Islet precursor cell (in vitro differentiated cells): ENCODE data around the gene TWSG1.

Experiments used
- DNase-seq: peaks from one replicate; pipeline ENCODE4 v3.0.0-alpha.2; 2018

Gene TWSG1

DNA sequence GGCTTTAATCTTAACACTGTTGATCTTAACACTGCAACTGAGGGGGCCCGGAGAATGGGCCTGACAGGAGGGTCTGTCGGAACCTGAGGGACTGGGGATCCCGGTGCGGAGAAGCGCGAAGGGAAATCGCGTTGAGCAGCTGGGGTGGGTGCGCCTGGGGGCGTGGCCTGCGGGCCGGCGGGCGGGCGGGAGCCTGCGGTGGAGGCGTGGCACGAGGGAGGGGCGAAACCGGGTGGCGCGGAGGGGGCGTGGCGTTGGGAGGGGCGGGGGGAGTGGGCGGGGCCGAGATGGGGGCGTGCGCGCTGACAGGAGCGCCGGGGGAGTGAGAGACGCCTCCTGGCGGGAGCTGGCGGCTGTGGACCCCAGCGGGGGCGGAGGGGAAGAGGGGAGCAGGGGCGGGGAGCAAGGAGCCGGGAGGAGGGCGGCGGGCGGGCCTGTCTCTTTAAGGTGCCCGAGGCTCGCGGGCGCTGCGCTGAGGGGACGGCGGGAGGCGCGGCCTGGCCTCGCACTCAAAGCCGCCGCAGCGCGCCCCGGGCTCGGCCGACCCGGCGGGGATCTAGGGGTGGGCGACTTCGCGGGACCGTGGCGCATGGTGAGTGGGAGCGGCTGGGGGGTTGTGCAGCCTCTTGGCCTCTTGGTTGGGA is at the start of gene TWSG1:
Gene TWSG1, plus strand, starts transcription at position 445 of the 644 bp plus-strand sequence. CDS start 2,457 bp downstream, outside the sequence.
- peak; percentile 97 for DNase-seq

DNA sequence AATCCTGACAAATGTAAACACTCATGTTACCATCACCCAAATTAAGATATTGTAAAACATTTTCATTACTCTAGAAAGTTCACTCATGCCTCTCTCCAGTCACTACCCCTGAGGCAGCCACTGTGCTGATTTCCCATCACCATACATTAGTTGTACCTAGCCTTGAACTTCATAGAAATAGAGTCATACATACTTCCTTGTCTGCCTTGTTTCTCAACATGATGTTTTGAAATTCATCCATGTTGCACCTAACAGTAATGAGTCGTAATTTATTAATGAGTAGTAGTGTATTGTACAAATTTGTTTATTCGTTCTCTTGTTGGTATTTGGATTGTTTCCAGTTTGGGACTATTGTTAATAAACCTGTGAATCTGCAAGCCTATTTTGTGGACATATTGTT is 49.0 kb upstream of the TWSG1 start:
- no peak for DNase-seq

GRCh38 chr18:9287036-9287435 is 47.5 kb upstream of the TWSG1 start:
- DNase-seq: no peak

GRCh38 chr18:9289698-9290097 is 44.9 kb upstream of the TWSG1 start:
- no peak for DNase-seq

- DNase-seq: no peak
Observed at GRCh38 chr18:9290156-9290555, 44.4 kb upstream of the TWSG1 start.

DNA sequence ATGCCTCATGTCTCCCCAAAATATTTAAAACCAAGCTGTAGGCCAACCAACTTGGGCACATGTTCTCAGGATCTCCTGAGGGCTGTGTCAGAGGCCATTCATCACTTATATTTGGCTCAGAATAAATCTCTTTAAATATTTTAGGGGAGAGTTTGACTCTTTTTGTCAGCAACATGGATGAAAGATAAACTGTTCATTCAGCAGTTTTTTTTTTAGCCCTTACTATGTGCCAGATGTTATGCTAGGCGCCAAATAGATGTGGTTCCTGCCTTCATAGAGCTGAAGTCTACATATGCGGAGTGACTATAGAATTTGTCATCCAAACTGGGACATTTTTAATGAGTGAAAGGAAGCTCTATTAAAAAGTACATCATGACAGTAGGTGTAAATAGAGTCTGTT is 42.5 kb upstream of the TWSG1 start:
- no peak for DNase-seq

- no peak for DNase-seq
Observed at GRCh38 chr18:9293948-9294347, 40.6 kb upstream of the TWSG1 start.

DNA sequence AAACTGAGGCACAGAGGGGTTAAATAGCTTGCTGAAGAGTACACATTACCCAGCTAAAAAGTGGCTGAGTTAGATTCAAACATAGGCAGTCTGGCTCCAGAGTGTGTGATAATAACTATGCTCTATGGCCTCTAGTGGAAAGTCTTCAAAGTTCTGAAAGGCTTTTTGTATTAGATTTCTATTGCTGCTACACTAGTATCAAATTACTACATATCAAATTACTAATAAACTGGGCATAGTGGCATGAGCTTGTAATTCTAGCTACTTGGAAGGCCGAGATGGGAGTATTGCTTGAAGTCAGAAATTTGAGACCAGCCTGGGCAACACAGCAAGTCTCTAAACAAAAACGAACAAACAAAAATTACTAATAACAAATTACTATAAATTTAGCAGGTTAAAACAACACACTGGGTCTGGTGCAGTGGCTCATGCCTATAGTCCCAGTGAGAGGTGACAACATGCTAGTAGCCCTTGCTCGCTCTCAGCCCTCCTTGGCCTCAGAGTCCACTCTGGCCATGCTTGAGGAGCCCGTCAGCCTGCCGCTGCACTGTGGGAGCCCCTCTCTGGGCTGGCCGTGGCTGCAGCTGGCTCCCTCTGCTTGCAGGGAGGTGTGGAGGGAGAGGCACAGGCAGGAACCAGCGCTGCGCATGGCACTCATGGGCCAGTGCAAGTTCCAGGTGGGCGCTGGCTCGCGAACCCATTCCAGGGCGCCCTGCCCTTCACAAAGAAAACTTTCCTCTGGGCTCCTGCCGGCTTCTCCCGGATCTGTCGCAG is 38.2 kb upstream of the TWSG1 start:
- no peak for DNase-seq

DNA sequence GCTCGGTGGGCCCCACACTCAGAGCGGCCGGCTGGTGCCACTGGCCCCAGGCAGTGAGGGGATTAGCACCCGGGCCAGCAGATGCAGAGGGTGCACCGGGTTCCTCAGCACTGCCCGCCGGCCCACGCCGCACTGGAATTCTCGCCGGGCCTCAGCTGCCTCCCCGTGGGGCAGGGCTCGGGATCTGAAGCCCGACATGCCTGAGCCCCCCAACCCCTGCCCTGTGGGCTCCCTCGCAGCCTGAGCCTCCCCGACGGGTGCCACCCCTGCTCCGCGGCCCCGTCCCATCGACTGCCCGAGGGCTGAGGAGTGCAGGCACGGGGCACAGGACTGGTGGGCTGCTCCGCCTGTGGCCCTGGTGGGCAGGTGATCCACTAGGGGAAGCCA is 37.6 kb upstream of the TWSG1 start:
- no peak for DNase-seq

DNA sequence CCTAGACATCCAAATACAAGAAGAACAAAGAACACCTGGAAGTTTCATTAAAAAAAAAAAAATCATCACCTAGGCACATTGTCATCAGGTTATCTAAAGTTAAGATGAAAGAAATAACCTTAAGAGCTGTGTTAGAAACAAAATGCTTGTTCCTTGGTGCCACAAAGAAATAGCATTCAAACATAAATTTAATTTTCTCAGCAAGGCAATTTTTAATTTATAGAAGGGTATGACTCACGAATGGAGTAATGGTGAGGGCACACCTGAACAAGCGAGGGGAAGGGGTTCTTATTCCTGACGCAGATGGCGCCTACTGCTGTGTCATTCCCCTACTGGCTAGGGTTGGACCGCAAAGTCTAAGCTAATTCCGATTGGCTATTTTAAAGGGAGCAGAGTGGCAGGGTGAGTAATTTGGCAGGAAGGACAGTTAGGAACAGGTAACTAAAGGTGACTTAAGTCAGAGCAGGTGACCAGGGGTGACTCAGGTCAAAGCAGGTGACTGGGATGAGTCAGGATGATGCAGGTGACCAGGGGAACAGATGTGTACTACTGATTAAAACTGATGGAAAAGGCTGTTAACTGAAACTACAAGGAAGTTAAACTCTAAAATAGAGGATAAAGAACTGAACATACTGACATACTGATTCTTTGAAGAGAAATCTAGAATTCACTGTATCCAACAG is 30.0 kb upstream of the TWSG1 start:
- no peak for DNase-seq

DNA sequence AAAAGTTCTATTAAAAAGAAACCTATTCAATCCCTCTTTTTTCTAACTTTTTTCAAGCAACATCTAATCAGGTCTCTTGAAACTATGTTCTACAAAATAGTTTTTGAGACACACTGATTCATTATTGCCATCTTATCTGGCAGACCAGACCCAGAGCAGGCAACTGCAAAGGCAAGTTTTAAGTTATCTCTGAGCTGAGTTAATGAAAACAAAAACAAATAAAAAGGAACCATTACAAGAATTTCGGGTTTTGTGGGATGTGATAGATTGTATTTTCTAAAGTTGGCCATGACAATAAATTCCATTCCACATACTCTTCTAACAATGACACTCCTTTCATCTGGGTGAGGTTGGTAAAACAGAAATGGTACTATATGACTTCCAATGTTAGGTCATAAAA is 15.2 kb upstream of the TWSG1 start:
- DNase-seq: no peak

GRCh38 chr18:9321017-9321452 is 13.5 kb upstream of the TWSG1 start:
- DNase-seq: no peak

DNA sequence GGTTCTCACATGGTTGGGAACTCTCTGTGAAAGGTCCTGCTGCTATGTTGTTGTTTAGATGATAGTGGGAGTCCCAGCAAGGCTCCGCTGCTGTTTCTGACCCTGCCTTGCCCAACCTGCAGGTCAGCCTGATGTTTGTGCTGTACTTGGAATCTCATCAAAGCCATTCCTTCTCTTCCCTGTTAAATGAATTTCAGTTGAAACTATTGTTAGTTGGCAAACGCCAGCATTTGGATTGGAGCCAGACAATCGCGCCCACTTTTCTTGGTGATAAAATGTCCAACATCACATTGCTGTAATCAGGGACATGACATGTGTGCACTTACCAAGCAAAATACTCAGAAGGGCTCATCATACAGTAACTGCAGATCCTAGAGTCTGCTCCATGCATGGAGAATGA is 12.8 kb upstream of the TWSG1 start:
- DNase-seq: no peak

DNA sequence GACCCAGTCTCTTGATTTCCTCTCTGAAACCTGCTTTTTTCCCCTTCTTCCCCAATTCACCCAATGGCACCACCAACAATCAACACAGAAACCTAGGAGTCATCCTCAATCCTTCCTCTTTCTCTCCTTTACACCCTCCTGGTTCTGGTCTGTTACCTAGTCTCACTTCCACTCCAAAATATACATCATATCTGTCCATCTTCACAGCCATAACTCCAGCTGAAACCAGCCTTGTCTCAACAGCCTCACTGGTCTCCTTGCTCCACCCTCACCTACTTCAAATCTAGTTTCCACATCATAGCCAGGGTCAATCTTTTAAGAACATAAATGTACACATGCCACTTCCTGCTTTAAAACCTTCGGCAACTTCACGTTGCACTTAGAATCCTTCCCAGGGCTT is 11.8 kb upstream of the TWSG1 start:
- DNase-seq: no peak

DNA sequence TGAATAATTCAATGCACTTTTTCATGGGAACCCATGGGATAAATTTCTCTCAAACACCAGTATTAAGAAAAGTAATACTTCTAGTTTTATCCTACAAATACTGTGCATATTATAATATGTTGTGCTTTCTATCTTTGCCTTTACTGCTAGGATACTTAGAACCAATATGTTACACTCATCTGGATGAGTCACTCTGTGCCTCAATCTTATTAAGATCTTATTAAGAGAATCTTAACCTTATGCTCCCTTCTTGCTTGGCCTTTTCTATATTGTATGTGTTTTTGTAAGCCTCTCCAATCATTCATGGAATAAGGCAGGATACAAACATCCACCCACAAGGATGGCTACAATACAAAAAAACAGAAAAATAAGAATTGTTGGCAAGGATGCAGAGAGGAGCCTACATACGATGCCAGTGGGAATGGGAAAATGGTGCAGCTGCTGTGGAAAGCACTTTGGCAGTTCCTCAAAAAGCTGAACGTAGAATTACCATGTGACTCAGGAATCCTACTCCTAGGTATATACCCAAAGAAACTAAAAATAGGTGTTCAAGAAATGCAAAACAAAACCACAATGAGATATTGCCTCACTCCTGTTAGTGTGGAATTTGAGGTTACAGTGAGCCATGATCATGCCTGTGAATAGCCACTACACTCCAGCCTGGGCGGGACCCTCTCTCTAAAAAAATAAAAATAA is 10.7 kb upstream of the TWSG1 start:
- no peak for DNase-seq

DNA sequence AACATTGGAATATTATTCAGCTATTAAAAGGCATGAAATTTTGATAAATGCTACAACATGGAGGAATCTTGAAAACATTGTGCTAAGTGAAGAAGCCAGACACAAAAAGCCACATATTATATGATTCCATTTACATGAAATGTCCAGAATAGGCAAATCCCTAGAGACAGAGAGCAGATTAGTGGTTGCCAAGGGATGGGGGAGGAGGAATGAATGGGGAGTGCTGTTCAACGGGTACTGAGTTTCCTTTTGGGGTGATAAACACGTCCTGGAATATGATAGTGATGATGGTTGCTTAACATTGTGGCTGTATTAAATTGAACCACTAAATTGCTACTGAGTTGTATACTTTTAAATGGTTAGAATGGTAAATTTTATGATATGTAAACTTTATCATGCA is 8.9 kb upstream of the TWSG1 start:
- DNase-seq: no peak

- no peak for DNase-seq
Observed at GRCh38 chr18:9328776-9329175, 5.8 kb upstream of the TWSG1 start.

- DNase-seq: no peak
Observed at GRCh38 chr18:9329471-9329870, 5.1 kb upstream of the TWSG1 start.

GRCh38 chr18:9330419-9330818 is 4.2 kb upstream of the TWSG1 start:
- no peak for DNase-seq

- no peak for DNase-seq
Observed at GRCh38 chr18:9333441-9334328, 888 bp upstream of the TWSG1 start.

- no peak for DNase-seq
Observed at GRCh38 chr18:9334973-9335696, 562 bp downstream of the TWSG1 start.

DNA sequence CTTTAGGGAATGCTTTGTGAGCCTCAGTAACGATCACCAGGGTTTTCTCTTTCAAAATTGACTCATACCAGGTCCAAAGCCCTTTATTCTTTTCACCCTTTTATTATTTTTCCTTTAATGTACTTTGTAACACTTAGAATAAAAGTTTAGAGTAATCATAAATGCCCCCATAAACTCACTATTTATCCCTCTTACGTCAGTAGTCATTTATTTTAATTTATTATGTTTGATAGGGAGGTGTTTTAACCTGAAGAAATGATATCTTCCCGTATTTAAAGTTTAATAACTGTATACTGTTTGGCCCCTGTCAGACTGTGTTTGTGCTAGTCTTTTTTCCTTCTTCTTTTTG is 1.1 kb downstream of the TWSG1 start:
- DNase-seq: no peak
